Measurements from ENCODE around the gene ITGAL.
"Not testable (repeated sequence)": the region's sequence is repeated elsewhere in the genome, so short reads cannot be mapped to it uniquely, and the experiment has no call there.

ITGAL gene

GRCh38 chr16:30472328-30472942 lies at the start of gene ITGAL:
ITGAL (plus strand) TSS chr16:30472742; CDS start chr16:30472838, 96 bp downstream.
- DNase-seq, result peak; percentile 95

- DNase-seq, result no peak
Observed at GRCh38 chr16:30428055-30428454, 44.5 kb upstream of the ITGAL start.

GRCh38 chr16:30429418-30429677 lies 43.2 kb upstream of the ITGAL start:
- no peak for DNase-seq

GRCh38 chr16:30429678-30430427 lies 42.7 kb upstream of the ITGAL start, which contains the start of gene DCTPP1:
DCTPP1 (minus strand) TSS chr16:30430030; CDS start chr16:30429980, 50 bp downstream.
- peak; percentile 98 for DNase-seq

GRCh38 chr16:30430428-30430970 lies 42.0 kb upstream of the ITGAL start:
- DNase-seq, result no peak

- DNase-seq, result no peak
Observed at GRCh38 chr16:30434852-30435251, 37.7 kb upstream of the ITGAL start.

GRCh38 chr16:30437511-30438046 lies 35.0 kb upstream of the ITGAL start:
- DNase-seq, result no peak

- no peak for DNase-seq
Observed at GRCh38 chr16:30438835-30439234, 33.7 kb upstream of the ITGAL start.

GRCh38 chr16:30439720-30440348 lies 32.7 kb upstream of the ITGAL start:
- DNase-seq, result peak; percentile 81

GRCh38 chr16:30443631-30444030 lies 28.9 kb upstream of the ITGAL start:
- DNase-seq, result peak; percentile 57

- DNase-seq, result no peak
Observed at GRCh38 chr16:30444231-30445148, 28.1 kb upstream of the ITGAL start.

- no peak for DNase-seq
Observed at GRCh38 chr16:30445149-30445407, 27.5 kb upstream of the ITGAL start.

- peak; percentile 99 for DNase-seq
Observed at GRCh38 chr16:30445408-30446202, 26.9 kb upstream of the ITGAL start, which contains the start of gene SEPHS2. SEPHS2 (minus strand) TSS chr16:30445874; CDS start chr16:30445727, 147 bp downstream.

- no peak for DNase-seq
Observed at GRCh38 chr16:30446203-30446595, 26.3 kb upstream of the ITGAL start.

GRCh38 chr16:30447512-30448226 lies 24.9 kb upstream of the ITGAL start:
- DNase-seq, result no peak

GRCh38 chr16:30449116-30449435 lies 23.5 kb upstream of the ITGAL start:
- DNase-seq, result no peak

- DNase-seq, result not testable (repeated sequence)
Observed at GRCh38 chr16:30452709-30453580, 19.6 kb upstream of the ITGAL start.

GRCh38 chr16:30456302-30456701 lies 16.2 kb upstream of the ITGAL start:
- DNase-seq, result no peak

GRCh38 chr16:30457256-30457655 lies 15.3 kb upstream of the ITGAL start:
- DNase-seq, result no peak
